ENCODE measurements around the gene KIAA1958.

DNA sequence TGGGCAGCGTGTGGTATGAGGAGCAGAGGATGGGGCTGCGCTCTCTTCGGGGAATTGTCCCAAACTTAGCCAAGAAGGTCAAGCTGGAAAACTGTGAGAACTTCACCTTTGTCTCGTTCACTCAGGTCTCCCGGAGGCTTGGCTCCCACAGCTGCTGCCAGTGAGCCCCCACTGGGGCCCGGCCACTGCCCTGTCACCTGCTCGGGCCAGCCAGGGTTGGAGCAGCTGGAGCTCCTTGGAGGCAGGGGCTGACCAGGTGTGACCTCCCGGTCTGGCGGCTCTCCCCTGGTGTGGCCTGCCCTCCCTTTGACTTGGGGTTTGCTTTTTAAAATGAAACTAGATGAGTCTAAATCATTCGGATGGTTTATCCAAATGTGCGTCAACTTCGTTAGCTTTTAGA is 173.3 kb downstream of the KIAA1958 start:
- TF ChIP-seq, protein P1, sequence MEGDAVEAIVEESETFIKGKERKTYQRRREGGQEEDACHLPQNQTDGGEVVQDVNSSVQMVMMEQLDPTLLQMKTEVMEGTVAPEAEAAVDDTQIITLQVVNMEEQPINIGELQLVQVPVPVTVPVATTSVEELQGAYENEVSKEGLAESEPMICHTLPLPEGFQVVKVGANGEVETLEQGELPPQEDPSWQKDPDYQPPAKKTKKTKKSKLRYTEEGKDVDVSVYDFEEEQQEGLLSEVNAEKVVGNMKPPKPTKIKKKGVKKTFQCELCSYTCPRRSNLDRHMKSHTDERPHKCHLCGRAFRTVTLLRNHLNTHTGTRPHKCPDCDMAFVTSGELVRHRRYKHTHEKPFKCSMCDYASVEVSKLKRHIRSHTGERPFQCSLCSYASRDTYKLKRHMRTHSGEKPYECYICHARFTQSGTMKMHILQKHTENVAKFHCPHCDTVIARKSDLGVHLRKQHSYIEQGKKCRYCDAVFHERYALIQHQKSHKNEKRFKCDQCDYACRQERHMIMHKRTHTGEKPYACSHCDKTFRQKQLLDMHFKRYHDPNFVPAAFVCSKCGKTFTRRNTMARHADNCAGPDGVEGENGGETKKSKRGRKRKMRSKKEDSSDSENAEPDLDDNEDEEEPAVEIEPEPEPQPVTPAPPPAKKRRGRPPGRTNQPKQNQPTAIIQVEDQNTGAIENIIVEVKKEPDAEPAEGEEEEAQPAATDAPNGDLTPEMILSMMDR (IDR thresholded peaks at IDR 0.05) = no peak
- no peak for TF ChIP-seq POLR2A (IDR thresholded peaks at IDR 0.05)
